ENCODE measurements around the gene GALNT12.

Gene GALNT12

GRCh38 chr9:98882569-98882923, 75.1 kb downstream of the GALNT12 start:
- FAIRE-seq: no peak

- no peak for FAIRE-seq
These were observed 75.8 kb downstream of the GALNT12 start for GRCh38 chr9:98883276-98883675.

GRCh38 chr9:98884849-98885248, 77.4 kb downstream of the GALNT12 start:
- no peak for FAIRE-seq

GRCh38 chr9:98885575-98886295, 78.3 kb downstream of the GALNT12 start:
- FAIRE-seq: no peak

GRCh38 chr9:98886691-98887229, 79.3 kb downstream of the GALNT12 start:
- FAIRE-seq: no peak

GRCh38 chr9:98887918-98888510, 80.5 kb downstream of the GALNT12 start:
- FAIRE-seq: no peak

GRCh38 chr9:98888801-98889421, 81.4 kb downstream of the GALNT12 start:
- FAIRE-seq: no peak

GRCh38 chr9:98890256-98890655, 82.8 kb downstream of the GALNT12 start:
- no peak for FAIRE-seq

GRCh38 chr9:98892288-98892687, 84.8 kb downstream of the GALNT12 start:
- no peak for FAIRE-seq

- no peak for FAIRE-seq
These were observed 85.2 kb downstream of the GALNT12 start for GRCh38 chr9:98892690-98893089.

- FAIRE-seq: no peak
These were observed 86.7 kb downstream of the GALNT12 start for GRCh38 chr9:98894171-98894570.

- FAIRE-seq: no peak
These were observed 87.3 kb downstream of the GALNT12 start for GRCh38 chr9:98894761-98895160.

- no peak for FAIRE-seq
These were observed 89.2 kb downstream of the GALNT12 start for GRCh38 chr9:98896632-98897031.

- FAIRE-seq: no peak
These were observed 90.3 kb downstream of the GALNT12 start for GRCh38 chr9:98897745-98898144.

- FAIRE-seq: no peak
These were observed 92.1 kb downstream of the GALNT12 start for GRCh38 chr9:98899408-98900056.

Measured in A204.1 (cell line).